HG02623 (cell line): Measurements from ENCODE around the gene SPDYC.
"Not testable (repeated sequence)": the region's sequence is repeated elsewhere in the genome, so short reads cannot be mapped to it uniquely, and the experiment has no call there.

ENCODE experiments used
- ATAC-seq: cut with Tn5 transposase; IDR thresholded peaks from one replicate; pipeline ENCODE4 v1.9.1; 2021; ENCODE audit warnings: moderate library complexity; ENCODE audit not compliant: unreplicated experiment

Gene SPDYC

GRCh38 chr11:65166893-65167292 lies 3.1 kb upstream of the SPDYC start:
- ATAC-seq = no peak

DNA sequence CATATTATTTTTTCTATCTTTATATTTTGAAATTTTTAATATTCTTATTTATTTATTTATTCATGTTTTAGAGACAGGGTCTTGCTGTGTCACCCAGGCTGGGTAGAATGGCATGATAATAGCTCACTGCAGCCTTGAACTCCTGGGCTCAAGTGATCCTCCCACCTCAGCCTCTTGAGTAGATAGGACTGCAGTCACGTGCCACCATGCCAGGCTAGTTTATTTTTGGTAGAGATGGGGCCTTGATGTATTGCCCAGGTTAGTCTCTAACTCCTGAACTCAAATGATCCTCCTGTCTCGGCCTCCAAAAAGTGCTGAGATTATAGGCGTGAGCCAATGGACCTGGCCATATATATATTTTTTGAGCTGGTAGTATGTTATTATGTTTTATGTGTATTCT lies 2.4 kb upstream of the SPDYC start:
- no peak for ATAC-seq

- no peak for ATAC-seq
These were observed 830 bp upstream of the SPDYC start for GRCh38 chr11:65169164-65169641.

DNA sequence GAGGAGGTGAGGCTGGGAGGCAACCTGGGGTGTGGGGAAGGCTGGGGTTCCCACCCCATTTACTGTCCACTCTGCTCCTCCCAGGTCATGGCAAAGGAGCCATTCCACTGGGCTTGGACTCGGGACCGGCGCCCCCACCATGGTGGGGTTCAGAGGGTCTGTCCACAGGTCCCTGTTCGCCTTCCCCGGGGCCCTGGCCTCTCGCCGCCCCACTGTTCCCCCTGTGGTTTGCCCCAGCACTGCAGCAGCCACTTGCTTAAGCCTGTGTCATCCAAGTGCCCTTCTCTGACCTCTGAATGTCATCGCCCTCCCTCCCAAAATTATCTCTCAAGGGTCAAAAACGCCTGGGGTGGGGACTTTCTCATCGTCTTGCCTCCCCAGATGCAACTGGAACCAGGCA lies 2.6 kb downstream of the SPDYC start:
- no peak for ATAC-seq

- not testable (repeated sequence) for ATAC-seq
These were observed 4.6 kb downstream of the SPDYC start for GRCh38 chr11:65174571-65175010.

DNA sequence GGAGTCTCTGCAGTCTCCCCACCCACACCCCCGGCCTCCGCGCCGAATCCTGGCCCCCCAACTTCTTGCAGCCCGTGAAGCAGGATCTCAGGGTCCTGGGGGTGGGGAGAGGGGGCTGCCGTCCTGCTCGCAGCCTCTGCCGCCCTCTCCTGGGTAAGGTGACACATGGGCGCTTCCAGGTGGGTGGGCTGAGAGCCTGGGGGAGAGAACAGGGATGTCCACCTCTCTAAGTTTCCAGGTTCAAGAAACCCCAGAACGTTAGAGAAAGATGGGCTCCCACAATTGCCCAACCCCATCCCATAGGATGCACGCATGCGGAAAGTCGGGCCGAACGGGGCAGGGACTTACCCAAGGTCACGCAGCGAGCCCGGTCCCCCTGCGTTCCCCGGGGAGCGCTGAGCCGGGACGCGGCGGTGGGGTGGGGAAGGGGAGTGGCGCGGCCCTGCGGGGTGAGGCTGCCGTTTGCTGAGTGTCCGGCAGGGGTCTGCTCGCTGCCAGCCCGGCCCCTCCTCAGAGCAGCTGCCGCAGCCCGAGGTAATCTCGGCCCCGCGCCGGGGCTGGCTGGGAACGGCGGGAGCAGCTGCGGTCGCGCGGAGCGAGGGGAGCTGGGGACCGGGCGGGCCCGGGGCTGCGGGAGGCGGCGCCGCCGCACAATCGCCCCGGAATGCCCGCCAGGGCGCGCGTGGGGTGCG lies 11.0 kb downstream of the SPDYC start:
- peak; percentile 47 for ATAC-seq

GRCh38 chr11:65181569-65182257 lies 11.7 kb downstream of the SPDYC start, which contains the start of gene CAPN1:
Gene CAPN1, plus strand, starts transcription at chr11:65181928. Its CDS starts 774 bp downstream, at chr11:65182702.
- peak; percentile 31 for ATAC-seq

GRCh38 chr11:65182258-65183170 lies 12.5 kb downstream of the SPDYC start:
- no peak for ATAC-seq

GRCh38 chr11:65183201-65183891 lies 13.3 kb downstream of the SPDYC start:
- no peak for ATAC-seq

GRCh38 chr11:65184146-65184545 lies 14.1 kb downstream of the SPDYC start:
- no peak for ATAC-seq

DNA sequence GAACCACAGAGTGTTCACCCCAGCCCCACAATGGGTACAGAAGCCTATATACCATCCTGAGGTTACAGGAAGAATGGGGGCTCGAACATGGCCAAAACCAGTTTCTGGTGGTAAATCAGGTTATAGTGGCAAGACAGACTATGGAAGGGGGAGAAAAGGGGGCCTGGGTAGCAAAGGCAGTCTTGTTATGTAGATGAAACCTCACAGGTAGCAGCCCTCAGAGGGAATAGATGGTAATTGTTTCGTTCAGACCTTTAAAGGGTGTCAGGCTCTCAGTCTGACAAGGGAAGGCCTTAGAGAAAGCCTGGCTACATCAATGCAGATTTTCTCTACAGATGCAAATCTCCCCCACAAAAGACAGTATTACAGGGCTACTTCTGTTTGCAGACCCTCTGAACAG lies 15.1 kb downstream of the SPDYC start:
- no peak for ATAC-seq

GRCh38 chr11:65185869-65186341 lies 15.9 kb downstream of the SPDYC start:
- no peak for ATAC-seq

DNA sequence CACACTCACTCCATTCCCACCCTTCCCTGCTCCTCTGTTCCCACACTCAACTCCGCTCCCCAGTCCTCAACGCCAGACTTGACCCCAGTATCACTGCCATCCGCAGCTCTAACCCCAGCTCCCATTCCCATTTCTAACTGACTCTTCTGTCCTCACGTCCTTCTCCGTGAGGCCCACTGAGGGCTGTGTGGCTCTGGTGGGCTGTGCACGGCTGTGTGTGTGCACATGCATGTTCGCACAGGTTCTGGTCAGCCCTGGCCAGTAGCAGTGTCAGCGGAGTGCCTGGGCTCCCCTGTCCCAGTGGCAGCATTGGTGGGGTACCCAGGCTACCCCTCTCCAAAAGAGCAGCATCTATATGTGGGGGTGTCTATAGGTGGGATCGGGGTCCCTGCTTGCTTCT lies 16.7 kb downstream of the SPDYC start:
- no peak for ATAC-seq

GRCh38 chr11:65187146-65187675 lies 17.2 kb downstream of the SPDYC start:
- no peak for ATAC-seq

DNA sequence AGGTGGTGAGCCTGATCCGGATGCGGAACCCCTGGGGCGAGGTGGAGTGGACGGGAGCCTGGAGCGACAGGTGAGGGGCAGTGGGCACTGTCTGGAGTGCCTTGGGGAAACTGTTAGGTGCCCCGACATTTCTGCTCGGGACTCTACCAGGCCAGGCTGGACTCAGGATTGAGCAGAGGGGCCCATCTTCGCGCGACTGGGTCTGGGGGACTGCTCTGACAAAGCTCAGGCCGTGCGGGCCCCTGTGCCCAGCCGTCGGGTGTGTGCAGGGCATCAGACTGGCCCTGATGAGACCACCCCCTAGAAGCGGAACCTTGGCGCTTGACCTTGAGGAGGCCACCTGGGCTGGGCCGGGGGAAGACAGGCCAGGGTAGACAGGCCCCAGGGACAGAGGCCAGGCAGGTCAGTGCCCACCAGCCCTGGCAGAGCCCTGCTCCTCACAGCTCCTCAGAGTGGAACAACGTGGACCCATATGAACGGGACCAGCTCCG lies 18.0 kb downstream of the SPDYC start:
- ATAC-seq = no peak

DNA sequence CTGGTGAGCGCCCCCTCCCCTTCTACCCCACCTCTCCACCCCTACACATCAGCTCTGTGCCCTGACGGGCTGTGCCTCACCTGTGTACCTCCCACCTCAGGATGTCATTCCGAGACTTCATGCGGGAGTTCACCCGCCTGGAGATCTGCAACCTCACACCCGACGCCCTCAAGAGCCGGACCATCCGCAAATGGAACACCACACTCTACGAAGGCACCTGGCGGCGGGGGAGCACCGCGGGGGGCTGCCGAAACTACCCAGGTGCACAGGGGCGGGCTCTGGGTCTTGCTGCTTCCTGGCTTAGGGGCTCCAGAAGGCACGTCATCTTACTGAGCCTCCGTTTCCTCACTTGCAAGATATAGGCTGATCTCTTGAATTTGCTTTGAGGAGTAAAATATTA lies 18.5 kb downstream of the SPDYC start:
- no peak for ATAC-seq

DNA sequence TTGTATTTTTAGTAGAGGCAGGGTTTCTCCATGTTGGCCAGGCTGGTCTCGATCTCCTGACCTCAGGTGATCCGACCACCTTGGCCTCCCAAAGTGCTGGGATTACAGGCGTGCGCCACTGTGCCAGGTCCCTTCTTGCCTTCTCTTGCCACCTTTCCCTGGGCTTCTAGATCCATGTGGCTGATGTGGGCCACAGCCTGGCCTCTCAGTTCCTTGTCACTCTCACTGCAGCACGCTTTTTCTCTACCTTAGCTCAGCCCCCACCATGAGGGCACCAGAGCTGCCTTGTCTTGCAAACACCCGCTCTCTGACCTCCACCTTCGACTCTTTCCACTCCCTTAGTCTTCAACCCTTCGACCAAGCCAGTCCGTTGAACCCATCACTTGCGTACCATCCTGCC lies 19.2 kb downstream of the SPDYC start:
- no peak for ATAC-seq

DNA sequence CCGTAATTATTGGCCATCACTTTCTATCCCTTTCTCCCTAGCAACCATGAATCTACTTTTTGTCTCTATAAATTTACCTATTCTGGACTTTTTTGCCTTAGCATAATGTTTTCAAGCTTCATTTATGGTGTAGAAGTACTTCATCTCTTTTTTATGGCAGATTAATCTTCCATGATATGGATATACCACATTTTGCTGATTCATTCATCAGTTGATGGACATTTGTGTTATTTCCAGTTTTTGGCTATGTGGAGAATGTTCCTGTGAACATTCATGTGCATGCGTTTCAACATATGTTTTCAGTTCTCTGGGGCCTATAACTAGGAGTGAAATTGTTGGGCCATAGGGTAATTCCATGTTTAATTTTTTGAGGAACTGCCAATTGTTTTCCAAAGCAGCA lies 24.5 kb downstream of the SPDYC start:
- ATAC-seq = no peak

DNA sequence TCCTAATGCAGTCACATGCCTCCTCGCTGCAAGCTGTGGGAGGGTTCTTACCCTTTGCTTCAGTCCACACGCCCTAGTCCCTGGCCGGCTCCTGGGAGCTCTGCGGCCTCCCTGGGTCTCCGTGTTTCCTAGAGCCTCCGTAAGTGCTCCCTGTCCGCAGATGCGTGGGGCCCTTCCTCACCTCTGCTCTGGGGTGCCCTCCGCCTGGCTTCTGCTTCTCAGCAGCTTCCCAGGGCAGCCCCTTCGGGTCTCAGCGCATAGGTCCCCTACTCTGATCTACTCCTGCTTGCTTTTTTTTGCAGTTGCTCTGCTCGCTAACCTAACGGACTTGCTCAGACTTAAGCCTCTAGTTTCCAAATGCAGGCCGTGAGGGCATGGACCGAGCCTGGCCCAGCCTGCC lies 34.1 kb downstream of the SPDYC start:
- ATAC-seq = no peak
